Activated CD8-positive, alpha-beta T cell treated with anti-CD3 and anti-CD28 coated beads for 36 hours (primary cell): Measurements from ENCODE around the gene CDC37. TPM values are rescaled to one million over a fixed set of nuclear protein-coding genes. Genes with fewer than 3 reads are reported as not detected.
A peak's percentile ranks its signal among the peaks of the same experiment; 100 is the strongest.

Source experiments
- ATAC-seq: fragments of 200-7000 bp; cut with Tn5 transposase; one replicate; pipeline ENCODE4 v1.10.0; 2021; ENCODE audit warnings: mild to moderate bottlenecking, moderate library complexity
- CTCF ChIA-PET: fragments of 350-600 bp; sonication (Branson Sonifier 250); formaldehyde crosslinking; loops from one replicate; lab custom pipeline; 2021; ENCODE audit warnings: antibody characterized with exemption; lab: Charles Lee
- POLR2A ChIA-PET: fragments of 350-600 bp; sonication (Branson Sonifier 250); formaldehyde crosslinking; loops from one replicate; lab custom pipeline; 2021; ENCODE audit warnings: antibody characterized with exemption; lab: Charles Lee
- DNase-seq: peaks from one replicate; pipeline ENCODE4 v3.0.0-alpha.2; 2020
- H3K27ac Mint-ChIP-seq: one replicate; pipeline ENCODE4 v1.8.0; 2021; ENCODE audit warnings: mild to moderate bottlenecking, mixed read lengths
- H3K27me3 Mint-ChIP-seq: one replicate; pipeline ENCODE4 v1.8.0; 2021; ENCODE audit warnings: mixed read lengths
- H3K36me3 Mint-ChIP-seq: one replicate; pipeline ENCODE4 v1.8.0; 2021; ENCODE audit warnings: low read depth, mixed read lengths
- H3K4me1 Mint-ChIP-seq: one replicate; pipeline ENCODE4 v1.8.0; 2021; ENCODE audit warnings: low read depth, mixed read lengths
- H3K4me3 Mint-ChIP-seq: one replicate; pipeline ENCODE4 v1.8.0; 2021; ENCODE audit warnings: mild to moderate bottlenecking, moderate library complexity, mixed read lengths
- H3K9me3 Mint-ChIP-seq: one replicate; pipeline ENCODE4 v1.8.0; 2021; ENCODE audit warnings: mixed read lengths
- CTCF ChIP-seq: fragments of 200-600 bp; IDR thresholded peaks from one replicate; pipeline ENCODE4 v1.8.0; 2022; ENCODE audit warnings: antibody characterized with exemption, mild to moderate bottlenecking
- intact Hi-C: fragments of 100-400 bp; cut with micrococcal nuclease; formaldehyde crosslinking; loops from one replicate; pipeline ENCODE4 v1.10.0; 2022
- total RNA-seq, 2 experiments: library from RNA; stranded (reverse); gene quantifications; one replicate each; pipeline ENCODE4 v1.2.3, GENCODE V29; 2021

Gene CDC37
- total RNA-seq, 2 experiments from 2014 or later = 236 to 238 TPM

- Mint-ChIP-seq H3K27ac (no peak overlapping the region), H3K4me1 (no peaks in the 10 kb centered on the region), H3K4me3 (no peak overlapping the region), H3K36me3 (no peaks in the 10 kb centered on the region), H3K9me3 (no peaks in the 10 kb centered on the region), H3K27me3 (no peaks in the 10 kb centered on the region)
- no peak for DNase-seq
- TF ChIP-seq CTCF = no peak
- intact Hi-C loops = no loop called here
- ChIA-PET CTCF (interaction anchor here (1.2 to 1.3 kb wide), 2 partner anchors 12 to 41 kb away, joined by 3 to 5 read pairs; no protein-coding TSS in a partner anchor), POLR2A (interaction anchor here (0.8 kb wide), 1 partner anchor 14 kb away, joined by 3 read pairs; no protein-coding TSS in a partner anchor)
- ATAC-seq = no peak
Observed at GRCh38 chr19:10442698-10443097, 39.4 kb upstream of the CDC37 start.

DNA sequence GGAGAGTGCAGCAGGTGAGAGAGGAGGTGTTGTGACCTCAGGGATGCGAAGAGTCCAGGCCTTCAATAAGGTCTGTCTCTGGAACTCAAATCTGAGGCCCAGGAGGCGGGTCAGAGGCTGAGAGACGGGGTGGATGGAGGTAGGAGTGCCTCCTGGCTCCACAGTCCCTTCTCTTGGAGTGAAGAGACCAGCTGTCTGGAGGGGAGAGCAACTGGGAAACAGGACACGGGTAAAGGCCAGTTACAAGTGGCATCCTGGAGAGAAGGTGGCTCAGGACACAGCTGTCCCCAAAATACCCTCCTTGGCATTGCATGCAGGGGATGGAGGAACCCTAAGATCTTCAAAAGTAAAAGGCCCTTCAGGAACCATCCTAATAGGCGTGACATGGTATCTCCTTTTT, 36.2 kb upstream of the CDC37 start:
- POLR2A ChIA-PET = no interaction called here

DNA sequence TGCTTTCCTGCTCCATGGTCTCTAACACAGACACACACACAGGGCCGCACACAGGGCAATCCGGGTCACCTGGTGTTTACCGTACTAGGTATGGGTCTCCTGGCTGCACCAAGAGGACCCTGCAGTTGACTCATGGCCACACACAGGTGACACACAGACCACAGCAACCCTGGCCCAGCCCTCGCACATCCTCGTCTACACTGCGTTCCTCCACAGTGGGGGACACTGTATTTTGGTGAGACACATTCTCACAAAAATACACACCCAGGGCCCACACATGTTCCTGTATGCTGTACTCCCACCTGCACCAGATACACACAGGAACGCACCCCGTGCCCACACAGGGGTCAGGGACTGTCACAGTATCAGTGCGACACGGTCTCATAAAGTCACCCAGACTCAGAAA, 29.8 kb upstream of the CDC37 start:
- CTCF ChIA-PET = interaction anchor here (0.7 to 22.7 kb wide), 2 partner anchors 12 to 24 kb away, joined by 3 to 587 read pairs; partner anchors contain the start of genes CDC37 and PDE4A
- DNase-seq = peak; percentile 55
- Mint-ChIP-seq H3K27ac (peak overlapping the region; percentile 53), H3K9me3 (no peaks in the 10 kb centered on the region), H3K4me1 (peaks cover 47% of the 10 kb centered on the region), H3K4me3 (peak overlapping the region; percentile 38), H3K36me3 (peaks cover 10% of the 10 kb centered on the region), H3K27me3 (peaks cover 29% of the 10 kb centered on the region)
- ATAC-seq = peak; percentile 9
- no peak for TF ChIP-seq CTCF
- POLR2A ChIA-PET = interaction anchor here (1.0 to 2.4 kb wide), 4 partner anchors 13 to 46 kb away, joined by 3 to 9 read pairs (median 4); partner anchors contain the start of gene PDE4A
- intact Hi-C loops = no loop called here

More for the DNA sequence above, 36.2 kb upstream of the CDC37 start:
- ATAC-seq (no peak), DNase-seq (no peak)
- CTCF ChIA-PET = interaction anchor here (1.0 kb wide), 1 partner anchor 80 kb away, joined by 3 read pairs; no protein-coding TSS in a partner anchor
- H3K27ac Mint-ChIP-seq = no peak overlapping the region
- no peaks in the 10 kb centered on the region for H3K9me3 Mint-ChIP-seq
- TF ChIP-seq CTCF = no peak
- no peaks in the 10 kb centered on the region for H3K36me3 Mint-ChIP-seq
- intact Hi-C loops = no loop called here
- peaks cover 3% of the 10 kb centered on the region for H3K4me1 Mint-ChIP-seq
- no peak overlapping the region for H3K4me3 Mint-ChIP-seq
- H3K27me3 Mint-ChIP-seq = no peaks in the 10 kb centered on the region

GRCh38 chr19:10432736-10433130, 29.4 kb upstream of the CDC37 start:
- Mint-ChIP-seq H3K4me3 (peak overlapping the region; percentile 38), H3K4me1 (peaks cover 51% of the 10 kb centered on the region), H3K36me3 (peaks cover 13% of the 10 kb centered on the region), H3K27me3 (peaks cover 30% of the 10 kb centered on the region), H3K9me3 (peaks cover 1% of the 10 kb centered on the region), H3K27ac (peak overlapping the region; percentile 34)
- ChIA-PET CTCF (interaction anchor here (0.7 to 22.7 kb wide), 2 partner anchors 12 to 23 kb away, joined by 3 to 587 read pairs; partner anchors contain the start of genes CDC37 and PDE4A), POLR2A (interaction anchor here (1.0 to 2.4 kb wide), 4 partner anchors 12 to 46 kb away, joined by 3 to 9 read pairs (median 4); partner anchors contain the start of gene PDE4A)
- ATAC-seq = no peak
- no peak for TF ChIP-seq CTCF
- no peak for DNase-seq
- intact Hi-C loops = no loop called here
